Osteocyte (in vitro differentiated cells): Measurements from ENCODE around the gene TMSB15C. TPM values are rescaled to one million over a fixed set of nuclear protein-coding genes. Genes with fewer than 3 reads are reported as not detected.

ENCODE experiments used
- DNase-seq: peaks from one replicate; pipeline ENCODE4 v3.0.0; 2021; ENCODE audit warnings: mixed read lengths; ENCODE audit not compliant: unreplicated experiment; ENCODE audit errors: extremely low spot score
- H3K27ac Mint-ChIP-seq: one replicate; pipeline ENCODE4 v1.8.0; 2021; ENCODE audit warnings: mild to moderate bottlenecking, mixed read lengths; ENCODE audit not compliant: unreplicated experiment
- H3K27me3 Mint-ChIP-seq: one replicate; pipeline ENCODE4 v1.8.0; 2021; ENCODE audit warnings: mixed read lengths; ENCODE audit not compliant: unreplicated experiment
- H3K36me3 Mint-ChIP-seq: one replicate; pipeline ENCODE4 v1.8.0; 2021; ENCODE audit warnings: mixed read lengths; ENCODE audit not compliant: unreplicated experiment
- H3K4me1 Mint-ChIP-seq: one replicate; pipeline ENCODE4 v1.8.0; 2021; ENCODE audit warnings: mixed read lengths; ENCODE audit not compliant: unreplicated experiment
- H3K4me3 Mint-ChIP-seq: one replicate; pipeline ENCODE4 v1.8.0; 2021; ENCODE audit warnings: mild to moderate bottlenecking, moderate library complexity, mixed read lengths; ENCODE audit not compliant: unreplicated experiment
- H3K9me3 Mint-ChIP-seq: one replicate; pipeline ENCODE4 v1.8.0; 2021; ENCODE audit warnings: mixed read lengths; ENCODE audit not compliant: unreplicated experiment
- CTCF ChIP-seq: fragments of 200-600 bp; sonication (generic); IDR thresholded peaks from 2 replicates; pipeline ENCODE4 v1.5.0; 2021; ENCODE audit warnings: antibody characterized with exemption, mild to moderate bottlenecking, moderate library complexity
- total RNA-seq: library from RNA; stranded (reverse); gene quantifications from 2 replicates; pipeline ENCODE4 v1.2.1, GENCODE V29; 2021

TMSB15C gene
- total RNA-seq, 1 donor from 2014 or later: 3.9 TPM

- TF ChIP-seq CTCF: no peak
- H3K9me3 Mint-ChIP-seq: peaks cover 20% of the 10 kb centered on the region
Measured at GRCh38 chrX:104039689-104040505, 36.1 kb downstream of the TMSB15C start, which contains the start of gene H2BW2. TSS of gene H2BW2 (plus strand) at chrX:104039956. CDS start at chrX:104039995, 39 bp downstream.

More at GRCh38 chrX:104039689-104040505, 36.1 kb downstream of the TMSB15C start, which contains the start of gene H2BW2:
- Mint-ChIP-seq H3K27me3 (peaks cover 5% of the 10 kb centered on the region), H3K36me3 (no peaks in the 10 kb centered on the region), H3K4me1 (no peaks in the 10 kb centered on the region), H3K4me3 (no peak within 1 kb of the TSS), H3K27ac (no peak within 1 kb of the TSS)
- DNase-seq: no peak

Other genes starting within 250 kb of the TMSB15C start
- gene RAB9B, start 244.0 kb downstream of the TMSB15C start, total RNA-seq: 2.0 and 2.4 TPM in 2 replicates
- 13.5 and 16.2 TPM in 2 replicates for gene TMSB15B, start 113.6 kb downstream of the TMSB15C start, total RNA-seq
- not detected in 2 replicates for gene H2BW1, start 62.5 kb downstream of the TMSB15C start, total RNA-seq
- not detected in 2 replicates for gene H2BW2, start 36.3 kb downstream of the TMSB15C start, total RNA-seq
- gene ZCCHC18, start 36.3 kb upstream of the TMSB15C start, total RNA-seq: 5.2 and 6.4 TPM in 2 replicates
- 4.1 and 6.1 TPM in 2 replicates for gene SLC25A53, start 80.8 kb upstream of the TMSB15C start, total RNA-seq
- 11.2 and 11.7 TPM in 2 replicates for gene FAM199X, start 90.2 kb upstream of the TMSB15C start, total RNA-seq
- gene ESX1, start 178.7 kb upstream of the TMSB15C start, total RNA-seq: not detected in 2 replicates